LNCAP (cell line): ENCODE results near the gene RAPGEF4.

ENCODE experiments used
- TF ChIP-seq, protein P1 (sequence below): fragments of 450-650 bp; IDR thresholded peaks from 2 replicates; pipeline ENCODE4 v1.5.1; 2017; ENCODE audit warnings: mild to moderate bottlenecking

RAPGEF4 gene

GRCh38 chr2:172951554-172951953 is 215.9 kb downstream of the RAPGEF4 start:
- TF ChIP-seq, protein P1, sequence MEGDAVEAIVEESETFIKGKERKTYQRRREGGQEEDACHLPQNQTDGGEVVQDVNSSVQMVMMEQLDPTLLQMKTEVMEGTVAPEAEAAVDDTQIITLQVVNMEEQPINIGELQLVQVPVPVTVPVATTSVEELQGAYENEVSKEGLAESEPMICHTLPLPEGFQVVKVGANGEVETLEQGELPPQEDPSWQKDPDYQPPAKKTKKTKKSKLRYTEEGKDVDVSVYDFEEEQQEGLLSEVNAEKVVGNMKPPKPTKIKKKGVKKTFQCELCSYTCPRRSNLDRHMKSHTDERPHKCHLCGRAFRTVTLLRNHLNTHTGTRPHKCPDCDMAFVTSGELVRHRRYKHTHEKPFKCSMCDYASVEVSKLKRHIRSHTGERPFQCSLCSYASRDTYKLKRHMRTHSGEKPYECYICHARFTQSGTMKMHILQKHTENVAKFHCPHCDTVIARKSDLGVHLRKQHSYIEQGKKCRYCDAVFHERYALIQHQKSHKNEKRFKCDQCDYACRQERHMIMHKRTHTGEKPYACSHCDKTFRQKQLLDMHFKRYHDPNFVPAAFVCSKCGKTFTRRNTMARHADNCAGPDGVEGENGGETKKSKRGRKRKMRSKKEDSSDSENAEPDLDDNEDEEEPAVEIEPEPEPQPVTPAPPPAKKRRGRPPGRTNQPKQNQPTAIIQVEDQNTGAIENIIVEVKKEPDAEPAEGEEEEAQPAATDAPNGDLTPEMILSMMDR: no peak

DNA sequence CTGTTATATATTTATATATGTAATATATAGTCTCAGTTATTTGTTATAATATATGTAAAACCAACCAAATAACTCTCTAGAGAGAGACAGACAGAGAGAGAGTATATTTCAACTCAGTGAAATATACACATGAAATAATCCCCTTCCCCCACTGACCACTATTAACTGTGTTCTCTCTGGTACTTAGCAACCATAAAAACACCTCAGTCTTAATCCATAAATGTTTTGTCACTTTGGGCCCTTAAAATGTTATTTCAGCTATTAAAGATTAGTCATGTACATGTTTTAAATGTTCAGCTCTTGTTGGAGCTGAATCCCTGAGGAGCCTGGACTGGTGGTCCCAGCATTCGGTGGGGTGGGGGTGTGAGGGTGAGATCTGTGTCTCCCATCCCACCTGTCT is 217.8 kb downstream of the RAPGEF4 start:
- TF ChIP-seq, protein P1: no peak

DNA sequence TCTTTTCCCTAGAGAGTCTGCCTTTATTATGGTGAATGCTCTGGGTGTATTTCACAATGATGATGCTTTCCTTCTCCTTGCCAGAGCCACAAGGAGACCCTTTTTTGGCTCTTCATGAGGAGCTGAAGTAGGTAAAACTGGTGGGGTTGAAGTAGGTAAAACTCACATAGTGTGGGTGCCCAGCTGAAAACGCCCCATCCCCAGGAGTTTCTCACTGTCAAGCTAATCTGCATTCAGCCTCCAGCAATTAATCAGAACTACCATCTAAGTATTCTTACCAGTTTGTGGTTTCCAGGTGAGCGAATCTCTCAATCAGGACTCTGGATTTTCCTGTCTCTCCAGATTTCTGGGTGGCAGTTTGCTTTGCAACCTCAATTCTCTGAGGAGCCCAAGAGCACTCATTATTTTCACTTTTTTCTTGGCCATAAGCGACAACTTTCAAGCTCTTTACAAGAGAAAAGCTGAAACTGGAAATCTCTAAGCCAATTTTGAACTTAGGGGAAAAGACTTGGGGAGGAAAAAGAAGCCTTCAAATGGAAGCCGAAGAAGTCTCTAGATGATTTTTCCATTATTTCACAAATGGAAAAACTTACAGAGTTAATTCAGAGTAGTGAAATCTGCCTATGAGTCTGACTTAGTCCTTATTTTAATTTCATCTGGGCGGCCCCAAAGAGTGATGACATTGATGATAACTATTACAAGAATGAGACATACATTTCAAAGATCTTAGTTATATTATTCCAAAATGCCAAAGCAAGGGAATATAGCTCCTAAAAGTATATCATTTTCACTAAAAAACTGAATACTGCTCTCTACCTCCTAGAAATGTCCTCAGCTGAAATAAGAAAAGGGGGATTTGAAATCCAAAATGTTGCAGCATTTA is 218.6 kb downstream of the RAPGEF4 start:
- TF ChIP-seq, protein P1: no peak

DNA sequence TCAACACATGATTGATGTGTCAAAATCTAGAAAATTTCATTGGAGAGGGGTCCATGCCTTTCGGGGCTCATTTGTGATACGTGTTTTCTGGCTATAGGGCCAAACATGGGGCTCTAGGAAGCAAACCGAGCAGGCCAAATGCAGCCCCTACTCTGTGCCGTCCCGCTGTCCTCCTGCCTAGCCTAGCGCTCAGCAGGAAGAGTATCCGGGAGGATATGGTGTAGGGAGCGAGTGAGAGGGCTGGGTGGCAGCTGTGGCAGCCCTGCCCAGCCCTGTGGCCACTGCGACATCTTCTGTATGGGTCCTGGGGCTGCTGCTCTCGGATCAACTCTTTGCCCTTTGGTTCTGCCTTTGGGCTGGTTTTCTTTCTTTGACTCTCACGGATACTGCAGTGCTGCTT is 219.9 kb downstream of the RAPGEF4 start:
- TF ChIP-seq, protein P1: no peak

GRCh38 chr2:172957734-172958133 is 222.1 kb downstream of the RAPGEF4 start:
- TF ChIP-seq, protein P1: no peak

DNA sequence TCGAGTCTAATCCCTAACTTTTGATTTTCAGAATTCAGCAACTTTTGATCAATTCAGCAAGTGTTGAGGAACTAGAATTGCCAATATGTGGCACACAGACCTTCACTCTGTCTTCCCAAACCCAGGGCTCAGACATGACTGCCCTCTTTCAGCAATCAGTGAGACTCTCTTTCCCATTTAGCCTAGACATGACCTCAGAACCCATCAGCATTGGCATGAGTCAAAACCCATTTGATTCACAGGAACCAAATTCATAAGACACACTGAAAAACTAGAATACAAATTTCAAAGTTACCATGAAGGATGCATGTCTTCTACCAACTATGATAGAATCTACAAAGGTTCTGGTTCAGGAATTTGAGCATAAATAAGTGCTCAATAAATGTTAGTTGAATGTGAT is 226.4 kb downstream of the RAPGEF4 start:
- TF ChIP-seq, protein P1: no peak

GRCh38 chr2:172962824-172963223 is 227.2 kb downstream of the RAPGEF4 start:
- TF ChIP-seq, protein P1: no peak
